SJCRH30 (cell line): ENCODE data around the gene TRMO. TPM values are rescaled to one million over a fixed set of nuclear protein-coding genes. Genes with fewer than 3 reads are reported as not detected.
"Not testable (repeated sequence)": the region's sequence is repeated elsewhere in the genome, so short reads cannot be mapped to it uniquely, and the experiment has no call there.

Source experiments
- DNase-seq, 2 experiments: peaks; one replicate each; pipeline ENCODE4 v3.0.0-alpha.2; 2015 to 2020
- H3K27ac ChIP-seq: fragments of 250-450 bp; sonication (Bioruptor Pico); 2 replicates; pipeline ENCODE4 v1.5.1; 2020; ENCODE audit warnings: mild to moderate bottlenecking, moderate library complexity
- H3K27me3 ChIP-seq: fragments of 250-450 bp; sonication (Bioruptor Pico); 2 replicates; pipeline ENCODE4 v1.5.1; 2020; ENCODE audit warnings: mild to moderate bottlenecking, moderate library complexity
- H3K36me3 ChIP-seq: fragments of 250-450 bp; sonication (Bioruptor Pico); 2 replicates; pipeline ENCODE4 v1.5.1; 2020; ENCODE audit warnings: mild to moderate bottlenecking, moderate library complexity
- H3K4me1 ChIP-seq: fragments of 250-450 bp; sonication (Bioruptor Pico); 2 replicates; pipeline ENCODE4 v1.5.1; 2020; ENCODE audit warnings: mild to moderate bottlenecking, moderate library complexity
- H3K4me3 ChIP-seq: fragments of 250-450 bp; sonication (Bioruptor Pico); 2 replicates; pipeline ENCODE4 v1.5.1; 2020; ENCODE audit warnings: mild to moderate bottlenecking, moderate library complexity
- H3K9me3 ChIP-seq: fragments of 250-450 bp; sonication (Bioruptor Pico); replicated peaks from 2 replicates; pipeline ENCODE4 v1.5.1; 2020; ENCODE audit warnings: mild to moderate bottlenecking, moderate library complexity
- total RNA-seq: library from RNA; depleted of rRNA; stranded (reverse); fragments of >200 nt; shearing (Covaris generic); gene quantifications from 2 replicates; pipeline ENCODE4 v1.2.3, GENCODE V29; 2014; rRNA removed

The TRMO gene, protein sequence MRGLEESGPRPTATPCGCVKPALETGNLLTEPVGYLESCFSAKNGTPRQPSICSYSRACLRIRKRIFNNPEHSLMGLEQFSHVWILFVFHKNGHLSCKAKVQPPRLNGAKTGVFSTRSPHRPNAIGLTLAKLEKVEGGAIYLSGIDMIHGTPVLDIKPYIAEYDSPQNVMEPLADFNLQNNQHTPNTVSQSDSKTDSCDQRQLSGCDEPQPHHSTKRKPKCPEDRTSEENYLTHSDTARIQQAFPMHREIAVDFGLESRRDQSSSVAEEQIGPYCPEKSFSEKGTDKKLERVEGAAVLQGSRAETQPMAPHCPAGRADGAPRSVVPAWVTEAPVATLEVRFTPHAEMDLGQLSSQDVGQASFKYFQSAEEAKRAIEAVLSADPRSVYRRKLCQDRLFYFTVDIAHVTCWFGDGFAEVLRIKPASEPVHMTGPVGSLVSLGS
- total RNA-seq, result 15.8 and 17.1 TPM in 2 replicates

DNA sequence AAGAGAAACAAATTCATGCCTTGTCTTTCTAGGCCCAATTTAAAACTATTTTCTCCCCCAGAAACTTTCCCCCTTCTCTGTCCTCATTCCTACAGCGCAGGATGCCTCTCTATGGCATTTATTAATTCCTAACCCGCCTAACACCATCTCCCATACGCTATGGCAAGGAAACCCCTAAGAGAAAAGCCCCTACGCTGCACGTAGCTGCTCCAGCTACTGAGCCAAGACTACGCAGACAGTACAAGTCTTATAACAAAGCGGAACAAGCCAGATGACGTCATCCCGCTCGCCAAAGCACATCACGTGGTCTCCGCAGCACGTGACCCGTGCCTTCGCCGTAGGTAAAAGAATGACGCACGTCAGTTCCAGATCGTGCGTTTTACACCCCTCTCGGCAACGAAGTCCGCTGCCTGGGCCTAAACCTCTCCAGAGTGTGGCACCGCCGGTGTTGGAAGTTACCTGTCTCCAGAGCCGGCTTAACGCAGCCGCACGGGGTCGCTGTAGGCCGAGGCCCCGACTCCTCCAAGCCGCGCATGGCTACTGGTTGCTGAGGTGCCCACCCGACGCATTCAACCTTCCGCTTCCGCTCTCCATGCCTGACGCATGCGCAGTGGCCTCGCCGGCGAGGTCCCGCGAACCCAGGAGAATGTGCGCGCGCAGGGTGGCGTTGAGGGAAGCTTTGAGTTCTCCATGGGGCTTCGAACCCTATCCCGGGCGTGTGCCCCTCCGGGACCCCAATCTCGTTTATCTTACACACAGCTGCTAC is at the start of gene TRMO:
Gene TRMO (minus strand): TSS at position 542 of the 766 bp plus-strand sequence. CDS start 7 bp downstream, at position 535.
- peak within 1 kb of the TSS; percentile 92 for H3K27ac ChIP-seq

DNA sequence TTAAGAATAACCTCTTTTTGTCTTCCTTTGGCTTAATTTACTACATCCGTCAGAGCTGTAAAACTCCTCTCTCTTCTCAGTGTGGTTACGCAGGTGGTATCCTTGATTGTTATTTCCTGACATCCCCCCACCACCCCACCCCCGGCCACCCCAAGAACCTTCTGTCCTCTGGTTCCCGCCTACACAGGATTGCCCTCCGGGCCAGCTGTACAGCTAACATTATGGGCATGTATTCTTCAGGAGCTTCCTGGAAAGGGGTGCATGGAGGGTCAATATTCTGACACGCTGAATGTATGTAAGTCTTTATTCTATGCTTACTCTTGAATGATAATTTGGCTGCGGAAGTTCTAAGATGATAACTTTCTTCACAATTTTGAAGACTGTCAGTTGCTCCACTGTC is 47.9 kb upstream of the TRMO start:
- DNase-seq, result no peak
- Histone ChIP-seq H3K27ac (no peak overlapping the region), H3K36me3 (no peaks in the 10 kb centered on the region), H3K4me3 (no peak overlapping the region), H3K27me3 (peaks cover 10% of the 10 kb centered on the region; the same call in 1 of the 2 replicates), H3K4me1 (no peaks in the 10 kb centered on the region), H3K9me3 (no peaks in the 10 kb centered on the region)

More for the DNA sequence above, at the start of gene TRMO:
- H3K4me3 ChIP-seq, result peak within 1 kb of the TSS; percentile 71
- no peaks in the 10 kb centered on the region; the same call in 1 of the 2 replicates for H3K27me3 ChIP-seq
- no peaks in the 10 kb centered on the region for H3K9me3 ChIP-seq
- DNase-seq, result peak; percentile 98 to 99
- H3K4me1 ChIP-seq, result peaks cover 6% of the 10 kb centered on the region; the same call in 1 of the 2 replicates
- no peaks in the 10 kb centered on the region for H3K36me3 ChIP-seq

DNA sequence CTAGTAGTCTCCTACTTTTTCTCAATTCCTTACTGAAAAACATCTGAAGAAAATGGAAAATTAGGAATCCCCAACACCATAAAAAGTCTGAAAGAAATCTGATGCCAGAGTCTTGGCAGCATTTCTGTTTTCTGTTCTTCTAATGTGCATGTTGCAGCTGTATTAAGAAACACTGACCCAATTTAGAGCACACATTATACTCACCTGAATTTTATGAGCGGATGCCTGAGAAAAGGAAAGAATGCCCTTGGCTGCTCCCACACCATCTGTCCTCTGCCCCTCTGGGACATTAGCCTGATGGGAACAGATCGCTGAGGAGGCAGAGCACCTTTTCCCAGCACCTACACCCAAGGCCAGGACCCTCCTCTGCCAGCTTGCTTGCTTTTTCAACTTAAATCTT is 46.7 kb upstream of the TRMO start:
- no peak for DNase-seq
- no peak overlapping the region for H3K4me3 ChIP-seq
- peaks cover 18% of the 10 kb centered on the region; the same call in 1 of the 2 replicates for H3K27me3 ChIP-seq
- H3K36me3 ChIP-seq, result no peaks in the 10 kb centered on the region
- no peaks in the 10 kb centered on the region for H3K9me3 ChIP-seq
- H3K4me1 ChIP-seq, result no peaks in the 10 kb centered on the region
- H3K27ac ChIP-seq, result no peak overlapping the region

DNA sequence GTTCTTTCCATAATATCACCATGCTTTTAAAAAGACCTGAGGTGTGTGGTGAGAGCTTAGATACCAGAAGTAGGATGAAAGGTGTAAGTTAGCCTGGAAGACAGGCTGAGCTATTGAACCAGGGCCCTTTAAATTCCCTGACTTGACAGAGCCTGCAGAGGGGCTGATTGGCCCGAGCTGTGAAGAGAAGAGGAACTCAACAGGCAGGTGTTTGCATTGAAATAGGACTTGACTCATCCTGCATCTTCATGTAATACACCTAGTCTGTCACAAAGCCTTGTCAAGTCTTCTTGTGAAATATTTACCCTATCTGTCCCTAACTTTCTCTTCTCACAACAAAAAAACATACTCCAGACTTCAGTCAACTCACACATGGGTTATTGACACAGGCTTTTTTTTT is 44.2 kb upstream of the TRMO start:
- Histone ChIP-seq H3K36me3 (no peaks in the 10 kb centered on the region), H3K9me3 (no peaks in the 10 kb centered on the region), H3K27ac (no peak overlapping the region), H3K4me3 (no peak overlapping the region), H3K4me1 (no peaks in the 10 kb centered on the region), H3K27me3 (peaks cover 18% of the 10 kb centered on the region; the same call in 1 of the 2 replicates)
- DNase-seq, result no peak

DNA sequence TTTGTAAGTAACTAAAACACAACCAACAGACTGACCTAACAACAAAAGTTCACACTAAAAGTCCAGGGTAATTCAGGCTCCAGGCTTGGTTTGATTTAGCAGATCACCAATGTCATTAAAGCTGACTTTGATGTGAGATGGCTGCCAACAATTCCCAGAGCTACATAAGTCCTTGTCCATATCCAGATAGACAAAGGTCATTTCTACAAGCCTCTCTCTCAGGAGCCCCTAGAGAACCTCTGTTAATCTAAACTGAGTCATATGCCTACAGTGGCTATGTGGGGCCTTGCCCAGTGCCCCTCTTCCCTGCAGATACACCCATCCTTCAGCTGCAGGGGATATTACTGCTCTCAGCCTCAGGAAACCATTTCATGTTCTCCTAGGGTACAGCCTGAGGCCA is 42.6 kb upstream of the TRMO start:
- Histone ChIP-seq H3K4me3 (no peak overlapping the region), H3K9me3 (no peaks in the 10 kb centered on the region), H3K4me1 (no peaks in the 10 kb centered on the region), H3K36me3 (no peaks in the 10 kb centered on the region), H3K27me3 (peaks cover 14% of the 10 kb centered on the region; the same call in 1 of the 2 replicates), H3K27ac (no peak overlapping the region)
- no peak for DNase-seq

DNA sequence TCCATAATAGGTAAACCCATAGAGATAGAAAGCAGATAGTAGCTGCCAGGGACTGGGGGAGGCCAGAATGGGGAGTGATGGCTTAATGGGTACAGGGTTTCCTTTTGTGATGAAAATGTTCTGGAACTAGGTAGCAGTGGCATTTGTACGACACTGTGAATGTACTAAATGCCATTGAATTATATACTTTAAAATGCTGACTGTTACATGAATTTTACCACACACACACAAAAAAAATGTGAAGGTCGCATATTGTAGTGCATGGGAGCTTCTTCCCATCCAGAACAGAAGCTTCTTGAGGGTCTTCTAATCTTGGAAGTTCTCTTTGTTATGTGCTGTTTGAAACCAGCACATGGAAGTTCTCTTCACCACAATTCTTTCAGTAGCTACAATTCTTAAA is 40.9 kb upstream of the TRMO start:
- Histone ChIP-seq H3K4me1 (no peaks in the 10 kb centered on the region; the same call in 1 of the 2 replicates), H3K9me3 (no peaks in the 10 kb centered on the region)

DNA sequence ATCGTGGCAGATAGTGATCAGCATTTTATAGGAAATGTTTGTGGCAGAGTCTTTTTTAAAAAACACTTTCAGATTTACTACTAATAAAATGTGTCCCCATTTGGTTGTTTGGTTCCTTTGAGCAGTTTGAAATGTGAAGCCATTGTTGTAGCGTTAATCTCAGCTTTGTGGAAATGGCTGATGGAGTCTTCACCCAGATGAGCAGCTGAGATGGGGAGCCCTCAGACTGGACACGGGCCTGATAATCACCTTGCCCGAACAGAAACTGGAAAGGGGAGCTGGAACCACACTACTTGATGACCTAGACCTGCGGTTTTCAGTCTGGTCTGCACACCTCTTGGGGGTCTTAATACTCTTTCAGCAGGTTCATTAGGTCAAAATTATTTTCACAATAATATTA is 40.3 kb upstream of the TRMO start:
- Histone ChIP-seq H3K27me3 (peaks cover 14% of the 10 kb centered on the region; the same call in 1 of the 2 replicates), H3K9me3 (no peaks in the 10 kb centered on the region), H3K4me1 (no peaks in the 10 kb centered on the region; the same call in 1 of the 2 replicates), H3K4me3 (no peak overlapping the region), H3K36me3 (no peaks in the 10 kb centered on the region), H3K27ac (no peak overlapping the region)
- no peak for DNase-seq

More for the DNA sequence above, 40.9 kb upstream of the TRMO start:
- Histone ChIP-seq H3K27ac (no peak overlapping the region), H3K4me3 (no peak overlapping the region), H3K27me3 (peaks cover 14% of the 10 kb centered on the region; the same call in 1 of the 2 replicates), H3K36me3 (no peaks in the 10 kb centered on the region)
- DNase-seq, result no peak

DNA sequence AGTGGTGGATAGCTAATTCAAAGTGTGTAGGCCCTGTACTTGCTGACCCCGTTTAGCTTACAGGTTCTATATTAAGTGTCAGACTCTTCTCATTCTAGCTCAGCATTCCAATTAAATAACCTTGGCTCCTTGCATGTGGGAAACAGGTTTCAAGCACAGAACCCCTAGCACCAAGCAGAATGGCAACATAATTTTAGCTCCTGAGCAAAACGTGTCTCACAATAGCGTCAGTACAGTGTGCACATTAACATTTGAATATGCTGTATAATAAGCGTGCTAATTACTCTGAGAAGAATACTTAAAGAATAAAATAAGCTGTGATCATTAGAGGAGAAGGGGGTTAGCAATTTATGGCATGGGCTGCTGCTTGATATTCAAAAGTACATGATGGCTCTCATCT is 39.8 kb upstream of the TRMO start:
- no peak overlapping the region for H3K4me3 ChIP-seq
- no peaks in the 10 kb centered on the region; the same call in 1 of the 2 replicates for H3K4me1 ChIP-seq
- peaks cover 14% of the 10 kb centered on the region; the same call in 1 of the 2 replicates for H3K27me3 ChIP-seq
- H3K9me3 ChIP-seq, result no peaks in the 10 kb centered on the region
- no peak overlapping the region for H3K27ac ChIP-seq
- no peak for DNase-seq
- H3K36me3 ChIP-seq, result no peaks in the 10 kb centered on the region

DNA sequence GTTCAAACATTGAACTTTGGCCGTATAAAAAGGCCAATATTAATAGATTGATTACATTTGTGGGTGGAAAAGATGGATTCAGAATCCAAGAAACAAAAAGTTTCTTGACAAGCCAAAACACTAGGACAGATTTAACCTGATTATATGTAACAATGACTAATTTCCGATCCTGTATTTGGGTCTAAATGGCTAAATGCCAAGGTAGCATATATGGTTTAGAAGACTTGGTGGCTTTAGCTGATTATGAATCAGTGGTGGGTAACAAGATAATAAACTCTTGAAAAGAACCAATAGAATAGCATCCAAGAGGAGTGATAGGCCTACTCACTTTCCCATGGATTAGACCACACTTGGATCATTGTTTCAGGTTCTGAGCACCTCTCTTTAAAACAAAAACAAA is 39.1 kb upstream of the TRMO start:
- Histone ChIP-seq H3K9me3 (no peaks in the 10 kb centered on the region), H3K27ac (no peak overlapping the region), H3K4me3 (no peak overlapping the region), H3K4me1 (no peaks in the 10 kb centered on the region; the same call in 1 of the 2 replicates), H3K36me3 (no peaks in the 10 kb centered on the region), H3K27me3 (peaks cover 12% of the 10 kb centered on the region; the same call in 1 of the 2 replicates)
- DNase-seq, result no peak

DNA sequence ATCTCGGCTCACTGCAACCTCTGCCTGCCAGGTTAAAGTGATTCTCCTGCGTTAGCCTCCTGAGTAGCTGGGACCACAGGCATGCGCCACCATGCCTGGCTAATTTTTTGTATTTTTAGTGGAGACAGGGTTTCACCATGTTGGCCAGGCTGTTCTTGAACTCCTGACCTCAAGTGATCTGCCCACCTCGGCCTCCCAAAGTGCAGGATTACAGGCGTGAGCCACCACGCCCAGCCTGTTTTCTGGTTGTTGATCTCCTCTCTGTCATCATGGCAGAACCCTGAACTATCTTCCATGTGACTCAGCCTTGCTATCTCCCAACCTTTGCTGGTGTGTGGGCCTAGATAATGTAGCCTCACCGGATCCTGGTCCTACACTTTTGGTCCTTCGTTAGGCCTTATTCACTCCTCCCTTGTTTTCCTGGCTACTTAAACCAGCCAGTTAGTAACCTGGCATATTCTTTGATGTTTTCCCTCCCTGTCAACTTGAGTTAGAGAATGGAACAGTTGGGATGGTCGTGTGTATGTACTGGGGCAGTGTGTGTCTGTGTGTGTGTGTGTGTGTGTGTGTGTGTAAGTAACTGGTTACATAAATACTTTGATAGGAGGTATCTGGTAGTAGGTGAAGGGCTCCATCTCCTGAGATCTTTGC is 38.5 kb upstream of the TRMO start:
- DNase-seq, H3K9me3 ChIP-seq, H3K27ac ChIP-seq, H3K27me3 ChIP-seq, H3K4me1 ChIP-seq, H3K36me3 ChIP-seq, H3K4me3 ChIP-seq: not testable (repeated sequence)

DNA sequence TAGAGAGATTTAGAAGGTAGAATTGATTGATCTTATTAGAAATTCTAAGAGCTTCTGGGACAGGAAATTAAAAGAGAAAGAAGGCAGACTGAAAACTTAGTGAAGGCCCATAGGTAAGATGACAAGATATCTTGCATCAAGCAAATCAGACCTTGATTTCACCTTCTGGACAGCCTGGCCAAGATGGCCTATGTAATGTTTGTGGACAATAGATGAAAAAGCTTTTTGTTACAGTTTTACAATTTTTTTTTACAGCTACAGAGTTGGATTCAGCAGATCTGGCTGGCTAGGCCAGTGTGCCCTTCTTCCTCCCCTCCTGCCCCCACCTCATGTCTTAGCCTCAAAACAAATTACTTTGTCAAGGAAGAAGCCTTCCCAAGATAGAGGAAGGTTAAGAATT is 37.3 kb upstream of the TRMO start:
- H3K27ac ChIP-seq, result no peak overlapping the region; the same call in 1 of the 2 replicates
- H3K4me3 ChIP-seq, result no peak overlapping the region
- peaks cover 4% of the 10 kb centered on the region; the same call in 1 of the 2 replicates for H3K27me3 ChIP-seq
- DNase-seq, result no peak
- no peaks in the 10 kb centered on the region for H3K9me3 ChIP-seq
- no peaks in the 10 kb centered on the region; the same call in 1 of the 2 replicates for H3K4me1 ChIP-seq
- H3K36me3 ChIP-seq, result no peaks in the 10 kb centered on the region

DNA sequence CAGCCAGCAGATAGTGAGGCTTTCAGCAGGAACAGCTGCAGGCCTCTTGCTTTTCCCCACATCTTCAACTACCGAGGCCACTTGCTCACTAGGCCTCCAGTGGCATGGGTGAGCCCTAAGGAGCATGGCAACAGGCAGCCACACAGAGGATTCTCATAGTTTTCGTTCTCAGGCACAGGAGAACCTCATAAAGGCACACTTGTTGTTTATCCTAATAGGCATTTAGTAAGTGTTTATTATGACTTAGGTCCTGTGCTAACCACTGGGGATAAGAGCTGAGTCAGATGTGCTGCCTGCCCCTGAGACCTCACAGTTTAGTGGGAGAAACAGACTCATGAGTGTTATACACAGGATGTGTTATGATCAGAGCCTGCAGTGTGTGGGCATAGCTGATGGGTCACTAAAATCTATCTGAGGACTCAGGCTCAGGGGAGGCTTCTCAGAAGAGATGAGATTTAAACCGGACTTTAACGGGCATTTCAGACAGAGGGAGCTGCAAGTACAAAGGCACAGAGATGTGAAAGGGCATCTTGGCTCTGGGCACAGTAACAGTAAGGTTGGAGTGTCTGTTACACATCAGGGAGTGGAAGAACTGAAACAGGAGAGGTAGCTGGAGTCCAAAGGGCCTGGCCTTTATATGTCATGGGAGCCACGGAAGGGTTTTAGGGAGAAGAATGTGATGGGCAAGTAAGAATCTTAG is 36.7 kb upstream of the TRMO start:
- H3K9me3 ChIP-seq, result no peaks in the 10 kb centered on the region
- no peaks in the 10 kb centered on the region; the same call in 1 of the 2 replicates for H3K27me3 ChIP-seq
- no peaks in the 10 kb centered on the region for H3K36me3 ChIP-seq
- H3K27ac ChIP-seq, result peak overlapping the region; percentile 16; the same call in 1 of the 2 replicates
- H3K4me3 ChIP-seq, result no peak overlapping the region
- no peaks in the 10 kb centered on the region; the same call in 1 of the 2 replicates for H3K4me1 ChIP-seq
- DNase-seq, result peak; percentile 74 to 78

DNA sequence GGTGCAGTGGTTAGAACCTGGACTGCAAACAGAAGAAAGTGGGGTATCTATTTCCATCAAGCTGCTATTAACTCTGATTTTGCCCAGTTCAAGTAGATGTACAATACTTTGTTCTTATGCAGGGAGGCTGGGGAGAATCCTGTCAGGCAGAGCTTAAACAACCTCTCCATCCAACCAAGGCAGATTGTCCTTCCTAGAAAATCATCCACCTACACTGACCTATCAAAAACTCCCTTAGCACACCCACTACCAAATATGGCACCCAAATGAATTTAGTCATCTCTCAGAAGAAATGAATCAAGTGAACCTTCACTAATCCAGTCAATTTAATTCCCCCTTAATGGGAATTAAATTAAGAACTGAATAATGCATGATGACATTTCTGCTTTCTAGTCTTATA is 34.0 kb upstream of the TRMO start:
- DNase-seq, result no peak
- no peak overlapping the region for H3K27ac ChIP-seq
- no peaks in the 10 kb centered on the region for H3K27me3 ChIP-seq
- H3K4me1 ChIP-seq, result no peaks in the 10 kb centered on the region; the same call in 1 of the 2 replicates
- H3K4me3 ChIP-seq, result no peak overlapping the region
- no peaks in the 10 kb centered on the region for H3K9me3 ChIP-seq
- H3K36me3 ChIP-seq, result no peaks in the 10 kb centered on the region

DNA sequence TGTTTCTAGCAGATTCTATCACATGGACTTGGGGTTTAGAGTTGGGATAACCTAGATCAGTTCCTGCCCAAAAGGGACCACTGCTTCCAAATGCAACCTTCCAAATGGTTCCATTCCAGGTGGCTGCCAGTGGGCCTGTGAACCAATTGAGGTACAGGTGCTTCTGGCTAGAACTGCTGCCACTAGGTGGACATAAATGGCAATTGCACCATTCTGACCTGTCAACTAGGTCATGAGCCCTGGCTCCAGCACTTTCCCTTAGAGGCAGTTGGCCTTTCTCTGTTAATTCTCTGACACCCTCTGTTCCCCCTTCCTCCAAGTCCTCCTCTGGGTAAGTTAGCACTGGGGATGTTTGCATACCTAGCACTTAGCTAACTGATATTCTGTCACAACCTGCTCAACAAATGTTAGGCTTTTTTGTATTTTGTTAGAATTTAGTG is 32.3 kb upstream of the TRMO start:
- Histone ChIP-seq H3K4me1 (no peaks in the 10 kb centered on the region; the same call in 1 of the 2 replicates), H3K9me3 (no peaks in the 10 kb centered on the region; the same call in 1 of the 2 replicates), H3K4me3 (no peak overlapping the region), H3K36me3 (no peaks in the 10 kb centered on the region), H3K27me3 (no peaks in the 10 kb centered on the region), H3K27ac (no peak overlapping the region)
- DNase-seq, result peak; percentile 13 to 49
